Fibroblast of the aortic adventitia (primary cell): ENCODE measurements around the gene HOXD9. TPM values are rescaled to one million over a fixed set of nuclear protein-coding genes. Genes with fewer than 3 reads are reported as not detected.
A peak's percentile ranks its signal among the peaks of the same experiment; 100 is the strongest.

ENCODE experiments used
- DNase-seq: peaks from one replicate; pipeline ENCODE4 v3.0.0-alpha.2; 2010; ENCODE audit warnings: low read depth
- H3K4me3 ChIP-seq: 2 replicates; pipeline ENCODE4 v1.5.1; 2011; ENCODE audit warnings: low read depth, mild to moderate bottlenecking, control low read depth, low read length, moderate library complexity
- CTCF ChIP-seq: IDR thresholded peaks from 2 replicates; pipeline ENCODE4 v1.5.1; 2011; ENCODE audit warnings: mild to moderate bottlenecking, low read length, control low read depth, inconsistent platforms; ENCODE audit not compliant: insufficient read depth
- total RNA-seq: library from RNA; depleted of rRNA; stranded (reverse); fragments of >200 nt; gene quantifications from 2 replicates; pipeline ENCODE4 v1.2.3, GENCODE V29; 2012; ENCODE audit warnings: low replicate concordance

The HOXD9 gene
- total RNA-seq, 1 donor: not detected

- no peak overlapping the region for H3K4me3 ChIP-seq
- TF ChIP-seq CTCF: no peak
- DNase-seq: no peak
Observed at GRCh38 chr2:176107731-176108181, 14.8 kb upstream of the HOXD9 start.

DNA sequence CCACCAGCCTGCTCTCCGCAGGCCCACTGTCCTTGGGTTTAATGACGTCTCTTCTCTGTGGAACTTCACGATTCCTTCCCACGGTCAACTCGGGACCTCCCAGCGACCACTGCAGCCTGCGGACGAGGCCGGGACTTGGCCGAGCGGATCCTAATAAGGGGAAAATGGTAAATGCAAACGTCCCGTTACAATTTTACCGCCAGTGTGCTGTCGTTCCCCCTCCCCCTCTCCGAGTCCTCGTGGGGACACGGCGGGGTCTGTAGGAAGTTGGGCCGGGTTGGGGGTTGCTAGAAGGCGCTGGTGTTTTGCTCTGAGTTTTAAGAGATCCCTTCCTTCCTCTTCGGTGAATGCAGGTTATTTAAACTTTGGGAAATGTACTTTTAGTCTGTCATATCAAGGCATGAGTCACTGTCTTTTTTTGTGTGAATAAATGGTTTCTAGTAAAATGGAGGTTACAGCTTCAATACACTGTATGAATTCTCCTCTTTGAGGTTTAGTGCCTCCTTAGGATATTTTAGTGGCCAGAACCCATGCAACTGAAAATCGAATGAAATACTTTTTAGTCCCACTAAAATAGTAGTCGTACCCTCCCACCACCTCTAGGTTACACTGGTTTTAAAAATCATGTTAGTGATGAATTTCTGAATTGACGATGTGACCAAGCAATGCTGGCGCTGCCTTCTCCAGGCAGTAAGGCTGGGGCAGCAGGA, 13.2 kb upstream of the HOXD9 start:
- no peak overlapping the region for H3K4me3 ChIP-seq
- no peak for DNase-seq
- TF ChIP-seq CTCF: no peak

DNA sequence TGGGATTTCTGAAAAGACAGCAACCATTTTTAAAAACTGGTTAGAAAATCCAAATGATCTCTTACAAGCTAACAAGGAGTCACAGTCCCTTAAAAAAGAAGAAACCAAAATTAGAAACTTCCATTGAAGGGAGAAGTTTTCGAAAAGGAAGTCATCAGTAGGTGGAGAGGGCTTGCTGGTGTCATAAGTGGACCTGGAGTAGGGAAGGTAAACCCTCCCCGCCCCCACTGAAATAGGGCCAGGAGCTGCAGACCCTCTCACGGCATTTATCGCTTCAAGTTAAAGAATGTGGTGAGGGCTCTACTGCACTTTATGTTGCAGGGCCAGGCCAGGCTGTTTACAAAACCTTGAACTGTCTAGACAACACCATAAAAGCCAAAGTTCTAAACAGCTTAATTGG, 12.6 kb upstream of the HOXD9 start:
- no peak for TF ChIP-seq CTCF
- DNase-seq: no peak
- no peak overlapping the region for H3K4me3 ChIP-seq

GRCh38 chr2:176110415-176111308, 11.9 kb upstream of the HOXD9 start:
- H3K4me3 ChIP-seq: no peak overlapping the region
- no peak for TF ChIP-seq CTCF
- no peak for DNase-seq

- peak; percentile 60 for TF ChIP-seq CTCF
- peak; percentile 27 for DNase-seq
- H3K4me3 ChIP-seq: no peak overlapping the region
Observed at GRCh38 chr2:176111309-176111663, 11.2 kb upstream of the HOXD9 start.

DNA sequence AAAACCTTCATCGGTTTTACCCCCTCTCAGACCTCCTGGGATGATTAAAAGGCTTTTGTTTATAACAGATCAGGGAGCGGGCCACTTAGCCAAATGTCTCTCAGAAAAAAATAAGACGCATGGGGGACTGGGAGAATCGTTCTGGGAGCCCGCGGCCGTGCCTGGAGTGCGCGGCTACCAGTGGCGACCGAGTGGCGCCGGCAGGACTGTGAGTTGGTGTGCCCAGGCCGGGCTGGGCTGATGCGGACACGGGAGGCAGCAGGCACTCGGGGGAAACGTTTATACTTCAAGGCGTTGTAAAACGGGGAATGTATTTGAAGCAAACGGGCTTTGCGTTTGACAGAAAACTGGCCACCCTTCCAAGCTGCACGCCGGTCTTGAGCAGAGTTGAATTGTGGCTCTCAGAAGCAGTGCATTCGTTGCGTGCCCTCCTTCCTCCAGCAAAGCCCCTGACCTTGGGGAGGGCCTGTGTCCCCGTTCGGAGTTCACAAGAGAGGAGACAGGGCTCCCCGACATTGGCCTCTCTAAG, 10.6 kb upstream of the HOXD9 start:
- DNase-seq: no peak
- TF ChIP-seq CTCF: no peak
- H3K4me3 ChIP-seq: no peak overlapping the region
